SH-SY5Y (cell line): ENCODE data around the gene EXOSC2.

Experiments used
- GATA2 ChIP-seq: IDR thresholded peaks from 2 replicates; pipeline ENCODE4 v1.6.1; 2011; ENCODE audit warnings: mild to moderate bottlenecking, low read depth, low read length
- GATA3 ChIP-seq: IDR thresholded peaks from 2 replicates; pipeline ENCODE4 v1.6.1; 2011; ENCODE audit warnings: low read depth, mild to moderate bottlenecking, low read length, moderate library complexity

The EXOSC2 gene

DNA sequence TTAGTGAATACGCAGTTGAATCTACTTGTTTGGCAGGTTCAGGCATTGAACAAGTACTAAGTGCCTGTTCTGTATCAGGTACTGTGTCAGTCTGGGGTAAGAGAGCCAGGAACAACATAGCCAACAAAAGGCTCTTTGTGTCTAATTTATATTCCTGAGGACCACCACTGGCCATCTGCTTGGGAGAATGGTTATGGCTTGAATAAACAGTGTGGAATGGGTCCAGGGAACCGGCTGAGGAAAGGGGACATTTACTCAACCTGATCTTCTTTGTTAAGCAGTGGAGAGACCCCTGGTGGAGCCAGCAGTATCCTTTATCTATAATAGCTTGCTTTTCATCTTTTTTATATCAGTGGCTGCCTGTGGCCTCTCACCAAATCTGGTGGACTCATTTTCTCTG, 38.6 kb downstream of the EXOSC2 start:
- TF ChIP-seq GATA3 (no peak), GATA2 (no peak)

DNA sequence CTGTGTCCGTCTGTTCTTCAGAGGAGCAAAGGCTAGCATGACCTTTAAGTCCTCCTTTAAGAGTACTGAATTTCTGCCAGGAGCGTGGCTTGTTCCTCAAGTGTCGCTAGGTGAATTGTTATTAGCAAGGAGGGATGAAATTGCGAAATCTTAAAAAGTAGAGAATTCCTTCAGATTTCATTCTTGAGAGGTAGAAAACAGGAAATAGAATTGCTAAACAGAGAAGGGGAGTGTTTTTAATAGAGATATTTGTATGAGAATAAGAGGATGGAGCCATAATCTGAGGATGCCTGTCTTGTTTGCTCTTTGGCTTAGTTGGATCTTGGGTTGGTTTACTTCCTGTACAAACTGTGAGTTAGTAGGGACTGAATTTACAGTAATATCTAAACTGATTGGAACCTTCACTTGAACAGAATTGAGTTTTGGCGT, 39.2 kb downstream of the EXOSC2 start:
- TF ChIP-seq GATA2: no peak
- TF ChIP-seq GATA3: no peak

DNA sequence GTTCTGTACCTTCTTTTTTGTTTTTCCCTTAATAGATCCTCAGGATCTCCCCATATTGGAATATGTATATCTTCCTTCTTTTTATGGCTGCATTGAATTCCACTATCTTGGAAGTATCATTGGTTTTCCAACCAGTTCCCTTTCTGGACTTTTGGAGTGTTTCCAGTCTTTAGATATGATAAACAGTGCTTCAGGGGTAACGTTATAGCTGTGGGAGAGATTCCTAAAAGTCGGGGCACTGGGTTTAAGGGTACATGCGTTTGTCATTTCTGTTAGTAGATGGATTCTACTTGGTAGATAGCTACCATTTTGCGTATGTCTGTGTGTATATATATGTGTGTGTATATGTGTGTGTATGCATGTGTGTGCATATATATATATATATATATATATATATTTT, 42.0 kb downstream of the EXOSC2 start:
- no peak for TF ChIP-seq GATA2
- TF ChIP-seq GATA3: no peak

GRCh38 chr9:130736834-130737233, 43.3 kb downstream of the EXOSC2 start:
- TF ChIP-seq GATA3 (no peak), GATA2 (no peak)

GRCh38 chr9:130738281-130738680, 44.7 kb downstream of the EXOSC2 start:
- TF ChIP-seq GATA2 (no peak), GATA3 (no peak)

- no peak for TF ChIP-seq GATA3
- no peak for TF ChIP-seq GATA2
These were observed 45.5 kb downstream of the EXOSC2 start for GRCh38 chr9:130739081-130739480.

GRCh38 chr9:130740218-130741023, 46.8 kb downstream of the EXOSC2 start:
- TF ChIP-seq GATA3: no peak
- TF ChIP-seq GATA2: no peak

GRCh38 chr9:130741024-130741305, 47.4 kb downstream of the EXOSC2 start:
- no peak for TF ChIP-seq GATA2
- TF ChIP-seq GATA3: no peak

DNA sequence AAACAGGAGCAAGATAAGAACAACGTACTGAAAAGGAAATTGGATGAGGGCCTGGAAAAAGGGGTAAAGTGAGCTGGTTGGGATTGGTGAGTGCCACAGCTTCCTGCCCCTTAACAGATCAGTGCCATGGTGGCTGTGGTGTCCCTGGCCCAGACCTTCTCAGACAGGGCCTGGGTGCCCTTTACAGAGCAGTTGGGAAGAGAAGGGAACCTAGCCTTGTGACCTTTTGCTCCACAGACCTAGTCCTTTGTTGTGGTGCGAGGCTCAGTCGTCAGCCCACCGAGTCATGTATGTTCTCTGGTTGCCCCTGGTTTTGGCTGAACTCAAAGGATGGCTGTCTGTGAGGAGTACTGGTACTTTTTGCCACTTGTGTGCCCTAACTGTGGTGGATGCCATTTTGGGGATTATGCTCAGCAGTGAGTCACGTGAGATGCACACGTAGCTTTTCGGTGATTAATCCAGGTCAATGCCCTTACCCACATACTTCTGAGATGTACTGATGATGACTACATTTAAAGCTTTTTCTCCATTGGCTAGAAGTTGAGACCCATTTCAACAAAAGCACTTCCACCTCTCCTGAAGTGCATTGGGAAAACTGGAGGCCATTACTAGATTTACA, 48.4 kb downstream of the EXOSC2 start:
- TF ChIP-seq GATA2: no peak
- no peak for TF ChIP-seq GATA3

GRCh38 chr9:130743656-130744055, 50.1 kb downstream of the EXOSC2 start:
- TF ChIP-seq GATA2: no peak

DNA sequence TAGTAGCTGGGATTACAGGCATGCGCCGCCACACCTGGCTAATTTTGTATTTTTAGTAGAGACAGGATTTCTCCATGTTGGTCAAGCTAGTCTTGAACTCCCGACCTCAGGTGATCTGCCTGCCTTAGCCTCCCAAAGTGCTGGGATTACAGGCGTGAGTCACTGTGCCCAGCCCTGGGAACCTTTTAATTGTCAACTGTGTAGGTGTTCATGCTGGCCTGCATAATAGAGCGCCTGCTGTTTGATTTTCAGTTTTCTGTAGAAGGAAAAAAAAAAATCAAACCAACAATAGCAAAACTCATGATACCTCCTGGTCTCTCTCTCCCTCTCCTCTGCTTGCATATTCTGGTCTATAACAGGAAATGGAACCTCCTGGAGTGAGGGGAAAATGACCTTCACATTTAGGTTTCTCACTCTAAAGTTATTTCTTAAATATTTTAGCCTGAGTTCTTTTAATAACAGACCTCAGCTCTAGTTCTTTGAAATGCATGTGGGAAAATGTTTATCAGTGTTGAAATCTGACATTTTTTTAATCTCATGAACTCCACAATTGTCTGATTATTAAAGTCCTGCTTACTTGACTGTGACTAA, 51.7 kb downstream of the EXOSC2 start:
- TF ChIP-seq GATA3 (no peak), GATA2 (no peak)

DNA sequence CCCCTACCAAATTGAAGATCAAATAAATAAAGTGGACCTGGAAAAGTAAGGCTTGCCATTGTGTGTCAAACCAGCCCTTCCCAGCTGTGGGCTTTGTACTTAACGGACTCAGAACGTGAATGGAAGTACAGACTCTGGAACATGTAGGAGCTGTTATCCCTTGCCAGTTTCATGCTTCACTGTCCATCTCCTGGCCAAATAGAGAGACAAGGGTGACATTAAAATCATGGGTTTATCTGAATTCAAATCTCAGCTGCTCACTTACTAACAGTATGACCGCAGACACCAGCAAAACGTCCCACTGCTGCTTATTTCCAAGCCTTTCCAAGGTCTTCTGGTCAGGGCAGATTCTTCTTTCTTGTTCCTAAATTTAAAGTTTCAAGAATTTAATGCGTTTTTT, 52.2 kb downstream of the EXOSC2 start:
- TF ChIP-seq GATA3 (no peak), GATA2 (peak; percentile 68)

- TF ChIP-seq GATA3 (no peak), GATA2 (no peak)
These were observed 53.0 kb downstream of the EXOSC2 start for GRCh38 chr9:130746434-130747212.

DNA sequence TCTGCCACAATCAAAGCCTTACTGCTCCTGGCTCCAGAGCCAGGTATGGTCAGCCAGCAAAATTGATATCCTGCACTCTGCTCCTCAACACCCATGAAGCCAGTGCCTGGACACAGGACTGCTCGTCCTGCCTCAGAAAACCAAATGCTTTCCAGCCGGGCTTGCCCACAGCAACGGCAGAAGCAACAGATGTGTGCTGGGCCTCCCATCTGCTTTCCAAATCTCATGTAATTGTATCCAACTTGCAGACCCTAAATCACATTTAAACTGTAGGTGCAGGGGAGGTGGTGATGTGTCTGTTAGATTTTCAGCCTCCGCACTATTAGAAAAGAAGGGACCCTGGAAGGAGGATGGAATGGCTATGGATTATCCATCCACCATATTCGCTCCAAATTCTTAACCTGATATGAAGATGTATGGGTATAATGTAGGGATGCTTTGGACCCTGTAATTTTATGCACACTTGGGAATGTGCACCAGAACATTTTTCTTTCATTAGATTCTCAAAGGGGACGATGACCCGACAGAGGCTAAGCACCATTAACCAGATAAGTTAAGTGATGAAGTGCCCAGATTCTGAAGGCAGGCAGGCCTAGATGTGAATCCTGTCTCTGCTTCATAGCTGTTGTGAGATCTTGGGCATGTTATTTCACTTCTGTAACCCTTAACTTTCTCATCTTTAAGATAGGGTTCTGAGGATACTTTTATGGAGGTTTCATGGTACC, 58.2 kb downstream of the EXOSC2 start:
- TF ChIP-seq GATA2: no peak
- no peak for TF ChIP-seq GATA3
